Sigmoid colon (tissue), 3 donors: ENCODE results near the gene CTNND2.

Experiments
- CTCF ChIP-seq, 4 experiments: fragments of 450-650 bp in 3 of 4; fragments of 200-600 bp in 1 of 4; IDR thresholded peaks; one replicate each; pipeline ENCODE4 v1.5.1; 2016 to 2019; ENCODE audit warnings: antibody characterized with exemption in 4 of 4, mild to moderate bottlenecking in 3 of 4, moderate library complexity in 2 of 4
- POLR2A ChIP-seq, 2 donors: fragments of 450-650 bp; IDR thresholded peaks; one replicate each; pipeline ENCODE4 v1.6.1; 2016; ENCODE audit warnings: antibody characterized with exemption in 2 of 2, mild to moderate bottlenecking in 2 of 2, moderate library complexity in 2 of 2

DNA sequence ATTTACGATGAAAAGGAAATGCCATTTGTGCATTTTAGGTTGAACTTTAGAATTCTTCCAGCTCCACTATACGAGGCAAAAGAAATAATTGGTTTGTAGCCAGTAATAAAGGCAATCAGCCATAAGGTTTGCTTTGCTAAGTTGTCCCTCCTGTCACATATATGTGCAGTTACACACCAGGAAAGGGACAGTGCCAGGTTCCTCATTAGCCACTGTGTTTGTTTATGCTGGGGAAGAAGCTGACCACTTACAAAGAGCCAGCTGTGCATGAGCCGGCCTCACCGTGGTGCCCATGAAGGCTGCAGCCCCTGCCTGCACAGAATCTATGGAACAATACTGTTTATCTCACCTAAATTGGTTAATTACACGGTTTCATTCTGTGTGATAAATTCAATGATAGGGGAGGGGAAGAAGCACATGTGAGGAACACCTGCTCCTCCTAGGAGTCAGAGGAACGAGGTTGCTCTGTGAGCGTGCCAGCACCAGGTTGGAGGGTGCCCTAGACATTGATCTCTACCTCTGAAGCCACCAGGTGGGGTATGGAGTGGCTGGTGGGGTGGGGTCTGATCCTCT lies 969.4 kb downstream of the CTNND2 start:
- TF ChIP-seq POLR2A (IDR thresholded peaks at IDR 0.05) (no peak), CTCF (IDR thresholded peaks at IDR 0.05) (no peak)
